Gastrocnemius medialis (tissue), 4 donors: ENCODE results near the gene AP1G2.

Experiments
- CTCF ChIP-seq, 5 experiments: fragments of 450-650 bp in 3 of 5; fragments of 200-600 bp in 2 of 5; sonication (generic) in 2 of 5; IDR thresholded peaks in 4 of 5; conservative IDR thresholded peaks in 1 of 5; 1 replicate in 4 of 5; 2 replicates in 1 of 5; pipeline ENCODE4 v1.5.1; 2016 to 2019; ENCODE audit warnings: antibody characterized with exemption in 5 of 5, mild to moderate bottlenecking in 3 of 5, moderate library complexity in 3 of 5
- POLR2A ChIP-seq, 2 donors: fragments of 450-650 bp; IDR thresholded peaks; one replicate each; pipeline ENCODE4 v1.6.1; 2017; ENCODE audit warnings: antibody characterized with exemption in 2 of 2, mild to moderate bottlenecking in 2 of 2, moderate library complexity in 2 of 2

GRCh38 chr14:23561259-23561658 is 6.3 kb downstream of the AP1G2 start:
- TF ChIP-seq POLR2A (IDR thresholded peaks at IDR 0.05) (no peak), CTCF (IDR thresholded peaks at IDR 0.05 in 4 of 5, conservative IDR thresholded peaks at IDR 0.05 in 1 of 5) (no peak)
